Measurements from ENCODE around the gene RIN1. TPM values are rescaled to one million over a fixed set of nuclear protein-coding genes. Genes with fewer than 3 reads are reported as not detected.

RIN1 gene
- total RNA-seq, 1 experiment from 2014 or later, result 5.4 TPM

DNA sequence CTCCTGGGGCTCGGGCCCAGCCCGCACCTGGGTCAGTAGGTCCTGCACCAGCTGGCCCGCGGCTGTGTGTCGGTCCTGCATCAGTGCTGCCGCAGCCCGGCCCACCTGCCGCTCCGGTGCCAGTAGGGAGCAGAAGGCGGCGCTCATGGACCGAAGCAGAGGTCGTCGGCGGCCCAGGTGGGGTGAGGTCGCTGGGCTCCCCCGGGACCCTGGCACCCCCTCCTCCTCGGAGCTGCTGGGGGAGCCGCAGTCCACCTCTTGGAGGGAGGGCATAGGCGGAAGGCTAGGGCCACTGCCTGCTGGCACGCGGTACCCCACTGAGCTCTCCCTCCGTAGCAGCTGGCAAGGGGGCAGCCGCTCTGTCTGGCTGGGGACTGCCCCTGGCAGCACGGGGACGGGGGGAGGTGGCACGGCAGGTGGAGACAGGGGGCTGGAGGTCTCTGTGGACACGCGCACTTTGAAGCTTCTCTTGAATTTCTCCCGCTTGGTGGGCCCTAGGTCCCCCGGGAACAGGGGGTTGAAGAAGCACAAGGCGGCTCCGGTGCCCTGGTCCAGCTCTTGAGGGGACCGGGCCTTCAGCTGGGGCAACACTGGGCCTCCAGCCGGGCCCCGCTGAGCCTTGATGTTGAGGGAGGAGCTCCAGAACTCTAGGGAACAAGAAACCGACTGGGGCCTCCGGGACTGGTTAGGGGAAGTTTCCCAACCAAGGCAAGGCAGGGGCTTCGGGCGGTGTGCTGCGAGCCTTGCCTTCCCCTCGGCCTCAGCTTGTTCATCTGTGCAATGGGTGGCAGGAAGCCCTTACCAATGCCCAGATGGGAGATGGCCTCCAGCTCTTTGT is 1.4 kb downstream of the RIN1 start:
- peak overlapping the region; percentile 47 to 83 for H3K4me3 Mint-ChIP-seq

More for the DNA sequence above, 1.4 kb downstream of the RIN1 start:
- no peak overlapping the region for H4K91ac ChIP-seq (ENCODE audit: insufficient read length, low read depth, low read length)
- no peak overlapping the region for H3T11ph ChIP-seq (ENCODE audit: low read length)
- no peak overlapping the region for H4K8ac ChIP-seq (replicated peaks; ENCODE audit: insufficient read length, low read depth, low read length)
- H3K27ac Mint-ChIP-seq, result no peak overlapping the region; a peak in 2 of 7 replicates
- no peaks in the 10 kb centered on the region for H3K9me3 ChIP-seq (ENCODE audit: control insufficient read depth, low read depth, low read length)
- no peaks in the 10 kb centered on the region for H3K23me2 ChIP-seq (ENCODE audit: insufficient read length, low read depth, low read length, poor library complexity, severe bottlenecking)
- no peak overlapping the region for H2AK5ac ChIP-seq (ENCODE audit: insufficient read length, low read length)
- H3K36me3 Mint-ChIP-seq (ENCODE audit: insufficient read depth in 1 of 3, low read depth in 3 of 3), result peaks cover 2 to 19% (median 12%) of the 10 kb centered on the region in 3 experiments; a peak in 5 of 7 replicates
- no peaks in the 10 kb centered on the region for H4K20me1 ChIP-seq (ENCODE audit: control insufficient read depth, insufficient read depth, insufficient read length)
- WGBS (ENCODE audit: extremely low coverage, insufficient read length, low lambda C conversion rate), result no CpG with 5 or more reads among the region's 42 CpGs
- H3K9ac ChIP-seq (ENCODE audit: extremely low read depth, insufficient read length, low read length), result no peak overlapping the region
- H2AFZ ChIP-seq (ENCODE audit: low read length), result no peak overlapping the region
- H4K5ac ChIP-seq (ENCODE audit: insufficient read length, low read depth, low read length), result no peak overlapping the region
- H3K23ac ChIP-seq (ENCODE audit: insufficient read length, low read depth, low read length), result no peak overlapping the region
- TF ChIP-seq CTCF (conservative IDR thresholded peaks at IDR 0.05), result no peak
- H3K27me3 Mint-ChIP-seq (ENCODE audit: low read depth), result peaks cover 4% of the 10 kb centered on the region
- H3K56ac ChIP-seq (ENCODE audit: insufficient read length, low read depth, low read length), result no peak overlapping the region
- no peaks in the 10 kb centered on the region for H3K4me1 ChIP-seq (ENCODE audit: insufficient read depth, low read length)
- no peak overlapping the region for H2BK5ac ChIP-seq (ENCODE audit: insufficient read length, low read length)
- H2BK120ac ChIP-seq (ENCODE audit: low read depth, low read length, poor library complexity, severe bottlenecking), result no peak overlapping the region
- no peaks in the 10 kb centered on the region for H3K79me2 ChIP-seq (ENCODE audit: insufficient read depth, low read length)
- peak overlapping the region; percentile 65 for H3K18ac ChIP-seq (ENCODE audit: insufficient read length, low read depth, low read length)
- no peak overlapping the region for H2BK15ac ChIP-seq (ENCODE audit: low read depth, low read length)
- H2BK20ac ChIP-seq (ENCODE audit: low read depth, low read length, poor library complexity, severe bottlenecking), result no peak overlapping the region
- no peak for DNase-seq
- no peaks in the 10 kb centered on the region for H3K79me1 ChIP-seq (ENCODE audit: insufficient read depth, low read depth, low read length, poor library complexity, severe bottlenecking)
- no peaks in the 10 kb centered on the region; the same call in 1 of the 2 replicates for H3K27me3 ChIP-seq (ENCODE audit: insufficient read depth, low read length)
- H3K4me1 Mint-ChIP-seq, result peaks cover 20 to 21% of the 10 kb centered on the region in 2 experiments
- H3K4me2 ChIP-seq (ENCODE audit: insufficient read depth, insufficient read length, low read length), result peak overlapping the region; percentile 30
- H3K4ac ChIP-seq (ENCODE audit: low read depth, low read length), result no peak overlapping the region
- H2BK12ac ChIP-seq (ENCODE audit: insufficient read length, low read depth, low read length), result no peak overlapping the region
- no peak overlapping the region; the same call in 1 of the 2 replicates for H3K14ac ChIP-seq (ENCODE audit: insufficient read depth, low read length)
- no peaks in the 10 kb centered on the region for H3K9me3 Mint-ChIP-seq
- H3K27ac ChIP-seq (ENCODE audit: insufficient read length, low read depth, low read length), result no peak overlapping the region

Data from H9 (cell line).